ENCODE results near the gene GUCA1A. TPM values are rescaled to one million over a fixed set of nuclear protein-coding genes. Genes with fewer than 3 reads are reported as not detected.
A peak's percentile ranks its signal among the peaks of the same experiment; 100 is the strongest.

The GUCA1A gene
- total and polyA plus RNA-seq, 8 donors: 0.10 TPM; not detected in 7

DNA sequence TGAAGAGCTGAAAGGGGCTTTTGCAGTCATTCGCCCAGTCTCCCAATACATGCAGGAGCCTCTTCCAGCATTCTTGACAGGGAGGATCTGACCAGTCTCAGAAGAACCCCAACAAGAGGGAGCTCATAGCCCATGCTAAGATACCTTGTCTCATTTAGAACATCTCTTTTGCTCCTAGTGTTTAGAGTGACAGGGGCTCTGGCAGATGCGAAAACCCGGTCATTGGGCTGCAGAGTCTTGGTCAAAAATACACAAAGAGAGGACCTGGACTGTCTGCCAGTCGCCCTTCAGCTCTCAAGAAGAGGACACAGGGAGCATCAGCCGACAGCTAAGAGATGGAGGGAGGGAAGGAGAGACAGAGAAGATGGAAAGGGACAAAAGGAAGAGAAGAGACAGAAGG is 20.9 kb downstream of the GUCA1A start:
- H3K27me3 ChIP-seq: no peaks in the 10 kb centered on the region
- H3K36me3 ChIP-seq: peaks cover 0 to 7% (median 2%) of the 10 kb centered on the region in 4 donors
- 88 to 94% (median 93%) methylated on average over 5 of the region's 5 CpGs for WGBS, 5 donors
- TF ChIP-seq POLR2A (IDR thresholded peaks at IDR 0.05): no peak
- TF ChIP-seq POLR2AphosphoS5 (IDR thresholded peaks at IDR 0.05): no peak
- TF ChIP-seq, protein P1, sequence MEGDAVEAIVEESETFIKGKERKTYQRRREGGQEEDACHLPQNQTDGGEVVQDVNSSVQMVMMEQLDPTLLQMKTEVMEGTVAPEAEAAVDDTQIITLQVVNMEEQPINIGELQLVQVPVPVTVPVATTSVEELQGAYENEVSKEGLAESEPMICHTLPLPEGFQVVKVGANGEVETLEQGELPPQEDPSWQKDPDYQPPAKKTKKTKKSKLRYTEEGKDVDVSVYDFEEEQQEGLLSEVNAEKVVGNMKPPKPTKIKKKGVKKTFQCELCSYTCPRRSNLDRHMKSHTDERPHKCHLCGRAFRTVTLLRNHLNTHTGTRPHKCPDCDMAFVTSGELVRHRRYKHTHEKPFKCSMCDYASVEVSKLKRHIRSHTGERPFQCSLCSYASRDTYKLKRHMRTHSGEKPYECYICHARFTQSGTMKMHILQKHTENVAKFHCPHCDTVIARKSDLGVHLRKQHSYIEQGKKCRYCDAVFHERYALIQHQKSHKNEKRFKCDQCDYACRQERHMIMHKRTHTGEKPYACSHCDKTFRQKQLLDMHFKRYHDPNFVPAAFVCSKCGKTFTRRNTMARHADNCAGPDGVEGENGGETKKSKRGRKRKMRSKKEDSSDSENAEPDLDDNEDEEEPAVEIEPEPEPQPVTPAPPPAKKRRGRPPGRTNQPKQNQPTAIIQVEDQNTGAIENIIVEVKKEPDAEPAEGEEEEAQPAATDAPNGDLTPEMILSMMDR (IDR thresholded peaks at IDR 0.05): no peak
- TF ChIP-seq EP300 (IDR thresholded peaks at IDR 0.05): no peak
- no peaks in the 10 kb centered on the region for H3K9me3 ChIP-seq
- DNase-seq: no peak
- no peak overlapping the region for H3K4me3 ChIP-seq
- intact Hi-C loops (cut with DNase I; ENCODE audit: low total_unique reads): no loop called here
- no peak overlapping the region for H3K27ac ChIP-seq
- H3K4me1 ChIP-seq: peaks cover 0 to 10% (median 0%) of the 10 kb centered on the region in 4 donors

DNA sequence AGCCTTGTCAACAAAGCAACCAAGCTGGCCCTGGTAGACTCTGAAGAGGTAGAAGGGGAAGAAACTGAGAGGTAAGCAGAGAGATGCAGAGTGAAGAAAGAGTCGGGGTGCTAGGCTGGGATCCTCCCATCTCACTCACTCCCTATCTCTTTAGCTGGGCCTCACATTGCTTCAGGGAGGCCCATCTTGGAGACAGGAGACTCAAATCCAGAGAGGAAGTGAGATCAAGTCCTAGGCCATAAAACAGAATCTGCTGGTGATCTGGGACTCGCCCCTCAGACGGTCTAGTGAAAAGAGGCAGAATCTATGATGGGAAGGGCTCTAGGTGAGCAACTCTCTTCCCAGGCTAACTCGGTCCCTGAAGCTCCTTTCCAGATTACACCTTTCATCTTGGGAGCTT is 22.3 kb downstream of the GUCA1A start:
- intact Hi-C loops (cut with DNase I; ENCODE audit: low total_unique reads): no loop called here
- Histone ChIP-seq H3K9me3 (no peaks in the 10 kb centered on the region), H3K27me3 (no peaks in the 10 kb centered on the region), H3K36me3 (peaks cover 0 to 7% (median 2%) of the 10 kb centered on the region in 4 donors), H3K4me1 (peaks cover 0 to 14% (median 2%) of the 10 kb centered on the region in 4 donors), H3K4me3 (no peak overlapping the region), H3K27ac (no peak overlapping the region)
- TF ChIP-seq POLR2AphosphoS5 (IDR thresholded peaks at IDR 0.05): no peak
- TF ChIP-seq, protein P1 (IDR thresholded peaks at IDR 0.05): no peak
- no peak for TF ChIP-seq EP300 (IDR thresholded peaks at IDR 0.05)
- no peak for TF ChIP-seq POLR2A (IDR thresholded peaks at IDR 0.05)
- 81 to 91% (median 88%) methylated on average over 4 of the region's 4 CpGs for WGBS, 5 donors
- DNase-seq: no peak

DNA sequence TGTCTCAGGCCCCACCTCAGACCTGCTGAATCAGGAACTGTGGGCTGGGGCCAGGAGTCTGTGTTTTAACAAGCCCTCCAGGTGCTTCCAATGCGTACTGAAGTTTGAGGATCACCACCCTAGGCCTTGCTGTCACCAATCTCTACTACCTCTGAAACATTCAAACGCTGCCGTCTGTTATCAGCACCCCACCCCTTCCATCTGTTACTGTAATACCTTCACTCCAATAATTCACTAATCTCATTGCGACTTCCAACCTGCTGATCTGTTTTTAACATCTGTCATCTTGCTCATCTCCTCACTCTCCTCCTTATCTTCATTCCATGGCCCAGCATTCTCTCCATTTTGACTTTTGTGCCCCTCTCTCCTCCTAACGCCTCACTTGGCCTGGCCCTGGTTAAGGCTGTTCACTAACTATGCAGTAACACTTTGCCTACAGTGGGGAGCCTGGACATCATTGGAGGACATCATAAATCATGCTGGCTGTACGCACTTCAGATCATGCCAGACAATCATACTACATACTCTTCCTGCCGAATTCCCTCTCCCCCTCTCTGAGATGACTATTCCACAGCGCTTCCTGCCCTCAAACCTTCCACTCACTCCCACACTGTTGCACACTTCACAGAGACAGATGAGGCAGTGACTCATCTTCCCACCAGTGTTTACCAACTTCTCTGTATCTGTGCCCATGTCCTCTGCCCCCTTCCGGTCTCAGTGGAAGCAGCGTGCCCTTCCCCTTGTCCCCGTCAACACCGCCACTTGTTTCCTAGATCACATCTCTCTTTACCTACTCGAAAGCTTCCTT is 24.6 kb downstream of the GUCA1A start:
- WGBS, 5 donors: 58 to 71% (median 65%) methylated on average over 13 of the region's 13 CpGs
- Histone ChIP-seq H3K27me3 (no peaks in the 10 kb centered on the region), H3K4me3 (no peak overlapping the region), H3K9me3 (no peaks in the 10 kb centered on the region), H3K4me1 (peaks cover 0 to 17% (median 6%) of the 10 kb centered on the region in 4 donors), H3K36me3 (peaks cover 0 to 7% (median 4%) of the 10 kb centered on the region in 4 donors), H3K27ac (peak overlapping the region in 2 of 5 donors; percentile 25 to 56)
- intact Hi-C loops (cut with DNase I; ENCODE audit: low total_unique reads): no loop called here
- DNase-seq: peak; percentile 4 to 17
- peak in 1 of 3 donors; percentile 18 for TF ChIP-seq POLR2AphosphoS5 (IDR thresholded peaks at IDR 0.05)
- no peak for TF ChIP-seq EP300 (IDR thresholded peaks at IDR 0.05)

DNA sequence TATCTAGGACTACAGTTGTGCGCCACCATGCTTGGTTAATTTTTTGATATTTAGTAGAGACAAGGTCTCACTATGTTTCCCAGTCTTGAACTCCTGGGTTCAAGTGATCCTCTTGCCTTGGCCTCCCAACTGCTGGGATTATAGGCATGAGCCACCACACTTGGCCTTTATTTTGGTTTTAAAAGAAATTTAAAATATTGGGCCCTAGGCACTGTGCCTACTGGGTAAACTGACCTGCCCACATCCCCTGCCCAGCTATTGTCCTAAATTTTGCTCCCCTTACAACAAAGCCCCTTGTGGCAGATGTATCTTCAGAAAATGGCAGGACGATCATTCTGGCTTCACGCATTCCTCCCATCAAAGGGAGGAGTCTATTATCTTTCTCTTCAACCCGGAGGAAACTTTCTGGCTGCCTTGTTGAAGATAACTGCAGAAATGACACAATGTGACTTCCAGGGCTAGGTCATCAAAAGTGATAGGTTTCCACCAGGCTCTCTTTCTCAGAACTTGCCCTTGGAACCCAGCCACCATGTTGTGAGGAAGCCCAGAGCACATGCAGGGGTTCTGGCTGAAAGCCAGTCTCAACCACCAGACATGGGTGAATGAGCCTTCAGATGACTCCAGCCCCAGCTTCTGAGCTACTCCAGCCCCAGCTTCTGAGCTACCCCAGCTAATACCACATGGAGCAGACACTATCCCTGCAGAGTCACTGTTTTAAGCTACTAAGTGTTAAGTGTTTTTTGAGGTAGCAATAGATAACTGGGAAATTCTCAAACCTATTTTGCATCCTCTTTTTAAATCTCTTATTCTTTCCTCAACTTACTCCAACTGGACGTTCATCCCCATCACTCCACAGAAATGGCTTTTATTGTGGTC is 26.2 kb downstream of the GUCA1A start:
- peaks cover 0 to 25% (median 8%) of the 10 kb centered on the region in 4 donors for H3K4me1 ChIP-seq
- WGBS, 5 donors: 85 to 95% (median 91%) methylated on average over 5 of the region's 5 CpGs
- H3K36me3 ChIP-seq: peaks cover 0 to 20% (median 13%) of the 10 kb centered on the region in 4 donors
- no peak for DNase-seq
- TF ChIP-seq POLR2A (IDR thresholded peaks at IDR 0.05) (no peak), POLR2AphosphoS5 (IDR thresholded peaks at IDR 0.05) (no peak), EP300 (IDR thresholded peaks at IDR 0.05) (no peak)
- TF ChIP-seq, protein P1 (IDR thresholded peaks at IDR 0.05): no peak
- intact Hi-C loops (cut with DNase I; ENCODE audit: low total_unique reads): no loop called here
- peak overlapping the region in 3 of 5 donors; percentile 50 to 61 (median 55) for H3K27ac ChIP-seq
- no peaks in the 10 kb centered on the region for H3K9me3 ChIP-seq
- H3K27me3 ChIP-seq: no peaks in the 10 kb centered on the region
- no peak overlapping the region for H3K4me3 ChIP-seq

Data from stomach (tissue), 9 donors.